PFSK-1 (cell line): ENCODE results near the gene FUOM.

Experiments used
- FOXP2 ChIP-seq: optimal IDR thresholded peaks from 2 replicates; pipeline ENCODE3; 2011; ENCODE audit warnings: borderline replicate concordance, control low read depth, inconsistent platforms; ENCODE audit not compliant: insufficient read depth; ENCODE audit errors: extremely low read length, extremely low read depth
- POLR2AphosphoS5 ChIP-seq: IDR thresholded peaks from 2 replicates; pipeline ENCODE4 v1.6.1; 2012; ENCODE audit warnings: low read depth, mild to moderate bottlenecking, control low read depth, low read length, moderate library complexity
- REST ChIP-seq, 2 experiments: IDR thresholded peaks; 2 replicates each; pipeline versions ENCODE4 v1.6.1 to v1.8.0; 2011 to 2012; ENCODE audit warnings: low read depth in 2 of 2, low read length in 2 of 2, control low read depth in 1 of 2, inconsistent platforms in 1 of 2, mild to moderate bottlenecking in 1 of 2, moderate library complexity in 1 of 2; ENCODE audit not compliant: insufficient read depth in 1 of 2
- SIN3A ChIP-seq: IDR thresholded peaks from 2 replicates; pipeline ENCODE4 v1.6.1; 2012; ENCODE audit warnings: mild to moderate bottlenecking, low read length, moderate library complexity, borderline replicate concordance; ENCODE audit not compliant: insufficient read depth
- TAF1 ChIP-seq: IDR thresholded peaks from 2 replicates; pipeline ENCODE4 v1.6.1; 2012; ENCODE audit warnings: low read length, control low read depth, borderline replicate concordance; ENCODE audit not compliant: insufficient read depth

FUOM gene

DNA sequence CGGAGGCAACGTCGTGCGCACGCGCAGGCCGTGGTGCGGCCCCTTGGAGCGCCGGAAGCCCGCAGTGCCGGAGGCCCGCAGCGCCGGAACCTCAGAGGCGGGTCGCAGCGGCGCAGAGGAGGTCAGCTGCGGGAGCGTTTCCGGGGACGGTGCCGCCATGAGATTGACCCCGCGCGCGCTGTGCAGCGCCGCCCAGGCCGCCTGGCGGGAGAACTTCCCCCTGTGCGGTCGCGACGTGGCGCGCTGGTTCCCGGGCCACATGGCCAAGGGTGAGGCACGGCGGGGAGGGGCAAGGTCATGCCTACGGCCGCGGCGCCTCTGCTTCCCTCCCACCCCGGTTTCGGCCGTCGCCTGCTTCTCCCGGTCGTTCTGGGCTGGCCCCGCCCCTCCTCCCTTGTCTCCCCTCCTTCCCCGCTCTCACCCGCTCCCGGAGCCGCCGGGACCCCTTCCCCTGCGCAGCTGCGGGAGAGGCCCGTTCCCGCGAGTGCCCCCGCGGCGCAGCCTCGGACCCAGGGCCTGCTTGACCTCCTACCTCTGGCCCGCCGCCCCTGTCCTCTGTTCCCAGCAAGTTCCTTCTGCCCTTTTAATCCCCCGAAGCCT, 36.3 kb upstream of the FUOM start, which contains the start of gene MTG1:
TSS of gene MTG1 (plus strand) at position 94 of the 600 bp plus-strand sequence. CDS start at position 158, 64 bp downstream.
- TF ChIP-seq REST (IDR thresholded peaks at IDR 0.05; ENCODE audit: insufficient read depth in 1 of 2, low read depth in 2 of 2, low read length in 2 of 2) = no peak
- peak; percentile 52 for TF ChIP-seq FOXP2
- TF ChIP-seq TAF1 = peak; percentile 75
- TF ChIP-seq SIN3A = no peak
- peak; percentile 92 for TF ChIP-seq POLR2AphosphoS5

DNA sequence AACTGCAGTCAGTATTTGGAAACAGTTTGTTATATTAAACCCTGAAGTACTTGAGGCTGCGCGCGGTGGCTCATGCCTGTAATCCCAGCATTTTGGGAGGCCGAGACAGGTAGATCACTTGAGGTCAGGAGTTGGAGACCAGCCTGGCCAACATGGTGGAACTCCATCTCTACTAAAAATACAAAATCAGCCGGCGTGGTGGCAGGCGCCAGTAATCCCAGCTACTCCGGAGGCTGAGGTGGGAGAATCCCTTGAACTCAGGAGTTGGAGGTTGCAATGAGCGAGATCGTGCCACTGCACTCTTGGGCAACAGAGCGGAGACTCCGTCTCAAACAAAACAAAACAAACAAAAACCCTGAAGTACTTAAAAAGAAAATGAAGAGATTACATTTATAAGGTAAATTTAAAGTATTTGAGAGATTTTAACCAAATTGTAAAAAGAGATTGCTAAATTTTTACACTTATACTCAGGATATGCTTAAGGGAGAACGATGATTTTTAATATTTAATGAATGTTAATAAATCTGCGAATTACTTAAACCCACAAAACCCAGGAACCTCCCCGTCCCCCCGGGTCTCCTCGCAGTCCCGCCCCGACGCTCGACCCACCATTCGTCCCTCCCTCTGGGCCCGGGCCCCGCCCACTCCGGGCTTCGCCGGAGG, 35.7 kb upstream of the FUOM start:
- TF ChIP-seq SIN3A = no peak
- TF ChIP-seq POLR2AphosphoS5 = no peak
- TF ChIP-seq REST (IDR thresholded peaks at IDR 0.05; ENCODE audit: insufficient read depth in 1 of 2, low read depth in 2 of 2, low read length in 2 of 2) = no peak
- TF ChIP-seq FOXP2 = no peak
- TF ChIP-seq TAF1 = no peak

DNA sequence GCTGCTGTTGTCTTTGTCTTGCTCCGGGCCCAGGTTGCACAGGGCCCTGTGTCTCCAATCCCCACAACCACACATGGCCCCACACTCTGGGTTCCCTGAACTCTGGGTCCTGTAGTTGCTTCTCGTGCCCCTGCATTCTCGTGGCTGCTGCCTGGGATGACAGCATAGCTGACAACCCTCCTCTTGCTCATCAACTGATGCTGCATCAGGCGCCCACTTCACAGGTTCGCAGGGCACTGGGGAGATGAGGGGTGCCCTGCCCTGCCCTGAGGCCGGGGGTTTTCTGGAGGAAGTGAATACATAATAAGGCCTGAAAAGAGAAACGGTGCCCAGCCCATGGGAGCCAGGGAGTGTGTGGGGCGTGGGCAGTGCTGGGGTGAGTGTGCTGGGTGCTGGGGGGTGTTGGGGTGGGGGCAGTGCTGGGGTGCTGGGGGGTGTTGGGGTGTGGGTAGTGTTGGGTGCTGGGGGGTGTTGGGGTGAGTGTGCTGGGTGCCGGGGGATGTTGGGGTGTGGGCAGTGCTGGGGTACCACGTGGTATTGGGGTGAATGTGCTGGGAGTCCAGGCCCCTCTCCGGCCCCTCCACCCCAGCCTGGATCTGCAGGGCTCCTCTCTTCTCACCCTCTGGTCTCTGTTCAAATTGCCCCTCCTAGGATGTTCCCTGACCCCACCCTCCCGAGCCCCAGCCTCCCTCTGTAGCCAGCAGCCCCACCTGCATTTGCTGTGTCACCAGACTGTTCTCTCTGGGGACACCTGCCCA, 34.1 kb upstream of the FUOM start:
- no peak for TF ChIP-seq REST (IDR thresholded peaks at IDR 0.05; ENCODE audit: insufficient read depth in 1 of 2, low read depth in 2 of 2, low read length in 2 of 2)
- no peak for TF ChIP-seq SIN3A
- TF ChIP-seq TAF1 = no peak
- TF ChIP-seq FOXP2 = no peak
- TF ChIP-seq POLR2AphosphoS5 = no peak

GRCh38 chr10:133391249-133391635, 33.4 kb upstream of the FUOM start:
- TF ChIP-seq TAF1 (no peak), REST (IDR thresholded peaks at IDR 0.05; ENCODE audit: insufficient read depth in 1 of 2, low read depth in 2 of 2, low read length in 2 of 2) (no peak), FOXP2 (no peak), POLR2AphosphoS5 (no peak), SIN3A (no peak)
